HL-60 (cell line): ENCODE measurements around the gene DIDO1.

Source experiments
- DNase-seq, 2 experiments: peaks; one replicate each; pipeline ENCODE4 v3.0.0-alpha.2; 2010 to 2020; ENCODE audit warnings: low read depth in 1 of 2, low spot score in 1 of 2
- H3K27ac ChIP-seq: fragments of 250-450 bp; sonication (Bioruptor Pico); replicated peaks from 2 replicates; pipeline ENCODE4 v1.5.1; 2020; ENCODE audit warnings: mild to moderate bottlenecking, moderate library complexity
- H3K27me3 ChIP-seq: fragments of 250-450 bp; sonication (Bioruptor Pico); 2 replicates; pipeline ENCODE4 v1.5.1; 2021; ENCODE audit warnings: mild to moderate bottlenecking, moderate library complexity; ENCODE audit not compliant: insufficient read depth, poor library complexity, severe bottlenecking
- H3K4me3 ChIP-seq: replicated peaks from 2 replicates; pipeline ENCODE4 v1.5.1; 2011; ENCODE audit warnings: mild to moderate bottlenecking, control low read depth, low read length; ENCODE audit not compliant: insufficient read depth
- GABPA ChIP-seq: IDR thresholded peaks from 2 replicates; pipeline ENCODE4 v1.6.1; 2012; ENCODE audit warnings: low read depth
- POLR2AphosphoS5 ChIP-seq: IDR thresholded peaks from 2 replicates; pipeline ENCODE4 v1.6.1; 2012; ENCODE audit warnings: low read depth
- SPI1 ChIP-seq: IDR thresholded peaks from 2 replicates; pipeline ENCODE4 v1.6.1; 2012; ENCODE audit warnings: low read depth, mild to moderate bottlenecking, borderline replicate concordance
- TF ChIP-seq, protein P1 (sequence below): IDR thresholded peaks from one replicate; pipeline ENCODE4 v1.5.1; 2011; ENCODE audit warnings: low read length, control low read depth, inconsistent platforms; ENCODE audit not compliant: insufficient read depth
- TF ChIP-seq, protein P2 (sequence below): IDR thresholded peaks from 2 replicates; pipeline ENCODE4 v1.6.1; 2012; ENCODE audit warnings: low read depth; ENCODE audit not compliant: insufficient replicate concordance

The DIDO1 gene

GRCh38 chr20:62914436-62914835 is 11.9 kb downstream of the DIDO1 start:
- TF ChIP-seq GABPA (no peak), SPI1 (no peak), POLR2AphosphoS5 (no peak)
- TF ChIP-seq, protein P1, sequence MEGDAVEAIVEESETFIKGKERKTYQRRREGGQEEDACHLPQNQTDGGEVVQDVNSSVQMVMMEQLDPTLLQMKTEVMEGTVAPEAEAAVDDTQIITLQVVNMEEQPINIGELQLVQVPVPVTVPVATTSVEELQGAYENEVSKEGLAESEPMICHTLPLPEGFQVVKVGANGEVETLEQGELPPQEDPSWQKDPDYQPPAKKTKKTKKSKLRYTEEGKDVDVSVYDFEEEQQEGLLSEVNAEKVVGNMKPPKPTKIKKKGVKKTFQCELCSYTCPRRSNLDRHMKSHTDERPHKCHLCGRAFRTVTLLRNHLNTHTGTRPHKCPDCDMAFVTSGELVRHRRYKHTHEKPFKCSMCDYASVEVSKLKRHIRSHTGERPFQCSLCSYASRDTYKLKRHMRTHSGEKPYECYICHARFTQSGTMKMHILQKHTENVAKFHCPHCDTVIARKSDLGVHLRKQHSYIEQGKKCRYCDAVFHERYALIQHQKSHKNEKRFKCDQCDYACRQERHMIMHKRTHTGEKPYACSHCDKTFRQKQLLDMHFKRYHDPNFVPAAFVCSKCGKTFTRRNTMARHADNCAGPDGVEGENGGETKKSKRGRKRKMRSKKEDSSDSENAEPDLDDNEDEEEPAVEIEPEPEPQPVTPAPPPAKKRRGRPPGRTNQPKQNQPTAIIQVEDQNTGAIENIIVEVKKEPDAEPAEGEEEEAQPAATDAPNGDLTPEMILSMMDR = no peak
- TF ChIP-seq, protein P2, sequence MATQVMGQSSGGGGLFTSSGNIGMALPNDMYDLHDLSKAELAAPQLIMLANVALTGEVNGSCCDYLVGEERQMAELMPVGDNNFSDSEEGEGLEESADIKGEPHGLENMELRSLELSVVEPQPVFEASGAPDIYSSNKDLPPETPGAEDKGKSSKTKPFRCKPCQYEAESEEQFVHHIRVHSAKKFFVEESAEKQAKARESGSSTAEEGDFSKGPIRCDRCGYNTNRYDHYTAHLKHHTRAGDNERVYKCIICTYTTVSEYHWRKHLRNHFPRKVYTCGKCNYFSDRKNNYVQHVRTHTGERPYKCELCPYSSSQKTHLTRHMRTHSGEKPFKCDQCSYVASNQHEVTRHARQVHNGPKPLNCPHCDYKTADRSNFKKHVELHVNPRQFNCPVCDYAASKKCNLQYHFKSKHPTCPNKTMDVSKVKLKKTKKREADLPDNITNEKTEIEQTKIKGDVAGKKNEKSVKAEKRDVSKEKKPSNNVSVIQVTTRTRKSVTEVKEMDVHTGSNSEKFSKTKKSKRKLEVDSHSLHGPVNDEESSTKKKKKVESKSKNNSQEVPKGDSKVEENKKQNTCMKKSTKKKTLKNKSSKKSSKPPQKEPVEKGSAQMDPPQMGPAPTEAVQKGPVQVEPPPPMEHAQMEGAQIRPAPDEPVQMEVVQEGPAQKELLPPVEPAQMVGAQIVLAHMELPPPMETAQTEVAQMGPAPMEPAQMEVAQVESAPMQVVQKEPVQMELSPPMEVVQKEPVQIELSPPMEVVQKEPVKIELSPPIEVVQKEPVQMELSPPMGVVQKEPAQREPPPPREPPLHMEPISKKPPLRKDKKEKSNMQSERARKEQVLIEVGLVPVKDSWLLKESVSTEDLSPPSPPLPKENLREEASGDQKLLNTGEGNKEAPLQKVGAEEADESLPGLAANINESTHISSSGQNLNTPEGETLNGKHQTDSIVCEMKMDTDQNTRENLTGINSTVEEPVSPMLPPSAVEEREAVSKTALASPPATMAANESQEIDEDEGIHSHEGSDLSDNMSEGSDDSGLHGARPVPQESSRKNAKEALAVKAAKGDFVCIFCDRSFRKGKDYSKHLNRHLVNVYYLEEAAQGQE = no peak
- Histone ChIP-seq H3K27ac (peak overlapping the region; percentile 60), H3K4me3 (no peak overlapping the region), H3K27me3 (no peaks in the 10 kb centered on the region)
- no peak for DNase-seq

DNA sequence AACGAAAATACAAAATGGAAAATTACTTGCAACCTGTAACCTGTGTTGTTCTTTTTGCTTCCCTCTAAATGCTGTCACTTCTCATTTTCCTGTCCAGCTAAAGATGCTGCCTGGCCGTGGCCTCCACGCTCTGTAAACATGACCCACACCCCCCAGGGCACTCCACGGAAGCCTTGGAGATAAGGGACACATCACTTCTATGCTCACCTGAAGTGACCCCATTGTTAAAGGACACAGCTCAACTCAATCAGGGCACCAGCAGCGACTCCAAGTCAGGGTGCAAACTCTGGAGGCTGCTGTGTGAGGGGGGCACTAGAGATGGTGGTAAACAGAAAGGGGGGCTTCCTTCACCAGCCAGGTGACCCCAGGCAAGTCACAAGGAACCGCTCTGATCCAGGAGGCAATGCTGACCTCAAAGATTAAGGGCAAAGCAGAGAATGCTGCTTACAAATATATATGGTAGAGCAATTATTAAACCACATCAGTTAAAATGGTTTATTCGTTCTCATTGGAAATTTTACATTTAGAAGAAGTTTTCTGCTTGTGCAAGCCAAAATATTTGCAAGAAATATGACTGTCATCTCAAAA is 13.2 kb downstream of the DIDO1 start:
- no peak overlapping the region for H3K27ac ChIP-seq
- DNase-seq = no peak
- TF ChIP-seq POLR2AphosphoS5 = no peak
- TF ChIP-seq SPI1 = no peak
- TF ChIP-seq, protein P2 = no peak
- TF ChIP-seq, protein P1 = no peak
- TF ChIP-seq GABPA = no peak
- H3K27me3 ChIP-seq = no peaks in the 10 kb centered on the region
- no peak overlapping the region for H3K4me3 ChIP-seq

- no peak for DNase-seq
- Histone ChIP-seq H3K27ac (no peak overlapping the region), H3K27me3 (no peaks in the 10 kb centered on the region), H3K4me3 (no peak overlapping the region)
- TF ChIP-seq, protein P1 = no peak
- no peak for TF ChIP-seq SPI1
- TF ChIP-seq POLR2AphosphoS5 = no peak
- no peak for TF ChIP-seq GABPA
- TF ChIP-seq, protein P2 = no peak
Observed at GRCh38 chr20:62911701-62912280, 14.5 kb downstream of the DIDO1 start.
